Activated T-helper 1 cell treated with anti-CD3 and anti-CD28 coated beads, Interleukin-12 subunit alpha, Interleukin-12 subunit beta, Interleukin-2, Interleukin-4 antibody, amounts not matched to agents 30 ng/mL and 10 ng/mL and 1 ng/mL, durations not matched to agents 14 hours and 24 hours and 36 hours (primary cell): Measurements from ENCODE around the gene SPECC1. TPM values are rescaled to one million over a fixed set of nuclear protein-coding genes. Genes with fewer than 3 reads are reported as not detected.
"Not testable (repeated sequence)": the region's sequence is repeated elsewhere in the genome, so short reads cannot be mapped to it uniquely, and the experiment has no call there.

Source experiments
- DNase-seq: peaks from one replicate; pipeline ENCODE4 v3.0.0; 2021; ENCODE audit warnings: low spot score
- H3K27ac Mint-ChIP-seq: one replicate; pipeline ENCODE4 v1.8.0; 2021; ENCODE audit warnings: mild to moderate bottlenecking, mixed read lengths
- H3K27me3 Mint-ChIP-seq: one replicate; pipeline ENCODE4 v1.8.0; 2022; ENCODE audit warnings: mild to moderate bottlenecking, moderate library complexity, mixed read lengths; ENCODE audit not compliant: insufficient read depth
- H3K36me3 Mint-ChIP-seq: one replicate; pipeline ENCODE4 v1.8.0; 2021; ENCODE audit warnings: low read depth, mixed read lengths
- H3K4me1 Mint-ChIP-seq: one replicate; pipeline ENCODE4 v1.8.0; 2021; ENCODE audit warnings: low read depth, mixed read lengths
- H3K4me3 Mint-ChIP-seq: one replicate; pipeline ENCODE4 v1.8.0; 2021; ENCODE audit warnings: mild to moderate bottlenecking, moderate library complexity, mixed read lengths
- H3K9me3 Mint-ChIP-seq: one replicate; pipeline ENCODE4 v1.8.0; 2021; ENCODE audit warnings: mixed read lengths
- intact Hi-C: fragments of 100-400 bp; cut with micrococcal nuclease; formaldehyde crosslinking; loops from one replicate; pipeline ENCODE4 v1.15.1; 2024
- total RNA-seq: library from RNA; stranded (reverse); gene quantifications from 2 replicates; pipeline ENCODE4 v1.2.3, GENCODE V29; 2022

Gene SPECC1
- total RNA-seq, 1 donor from 2014 or later, result 11.1 TPM

- no peaks in the 10 kb centered on the region for H3K4me1 Mint-ChIP-seq
- no peak overlapping the region for H3K4me3 Mint-ChIP-seq
- H3K36me3 Mint-ChIP-seq, result no peaks in the 10 kb centered on the region
- no peak for DNase-seq
- H3K27ac Mint-ChIP-seq, result no peak overlapping the region
- no peaks in the 10 kb centered on the region for H3K9me3 Mint-ChIP-seq
- intact Hi-C loops, result no loop called here
- H3K27me3 Mint-ChIP-seq, result peaks cover 14% of the 10 kb centered on the region
Measured at GRCh38 chr17:19987897-19988296, 21.3 kb upstream of the SPECC1 start.

DNA sequence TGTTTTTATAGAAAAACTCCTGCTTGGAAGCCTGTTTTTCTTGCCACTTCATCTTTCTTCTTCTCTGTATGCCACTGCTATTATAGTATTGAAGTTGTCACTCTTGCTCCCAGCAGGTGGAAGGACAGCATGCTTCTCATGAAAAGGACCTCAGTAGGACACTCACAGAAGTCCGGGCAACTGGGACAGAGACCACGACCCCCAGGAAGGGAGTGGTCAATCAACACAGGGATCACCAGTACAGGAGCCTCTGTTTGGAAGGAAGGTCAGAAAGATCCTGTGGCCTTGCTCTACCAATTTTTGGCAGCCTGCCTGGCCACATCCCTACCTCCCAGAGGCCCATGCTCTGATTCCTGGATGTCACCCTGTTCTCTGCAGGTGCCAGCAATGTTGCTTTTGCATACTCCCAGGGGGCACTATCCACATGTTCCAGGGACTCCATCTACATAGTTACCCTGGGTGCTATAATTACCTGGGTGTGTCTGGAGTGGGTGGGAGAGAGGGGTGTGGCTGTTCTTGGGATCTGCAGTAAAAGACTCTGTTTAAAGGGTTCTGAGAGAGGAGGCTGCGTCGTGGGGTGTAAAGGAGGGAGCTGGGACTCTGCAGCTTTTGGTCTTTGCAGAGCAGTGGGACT, 17.8 kb upstream of the SPECC1 start:
- Mint-ChIP-seq H3K4me3 (no peak overlapping the region), H3K9me3 (no peaks in the 10 kb centered on the region), H3K27me3 (peaks cover 17% of the 10 kb centered on the region), H3K27ac (no peak overlapping the region), H3K4me1 (no peaks in the 10 kb centered on the region), H3K36me3 (no peaks in the 10 kb centered on the region)
- intact Hi-C loops, result loop anchor here (5.0 kb wide), 1 partner anchor 326 kb away; no protein-coding TSS in a partner anchor
- no peak for DNase-seq

DNA sequence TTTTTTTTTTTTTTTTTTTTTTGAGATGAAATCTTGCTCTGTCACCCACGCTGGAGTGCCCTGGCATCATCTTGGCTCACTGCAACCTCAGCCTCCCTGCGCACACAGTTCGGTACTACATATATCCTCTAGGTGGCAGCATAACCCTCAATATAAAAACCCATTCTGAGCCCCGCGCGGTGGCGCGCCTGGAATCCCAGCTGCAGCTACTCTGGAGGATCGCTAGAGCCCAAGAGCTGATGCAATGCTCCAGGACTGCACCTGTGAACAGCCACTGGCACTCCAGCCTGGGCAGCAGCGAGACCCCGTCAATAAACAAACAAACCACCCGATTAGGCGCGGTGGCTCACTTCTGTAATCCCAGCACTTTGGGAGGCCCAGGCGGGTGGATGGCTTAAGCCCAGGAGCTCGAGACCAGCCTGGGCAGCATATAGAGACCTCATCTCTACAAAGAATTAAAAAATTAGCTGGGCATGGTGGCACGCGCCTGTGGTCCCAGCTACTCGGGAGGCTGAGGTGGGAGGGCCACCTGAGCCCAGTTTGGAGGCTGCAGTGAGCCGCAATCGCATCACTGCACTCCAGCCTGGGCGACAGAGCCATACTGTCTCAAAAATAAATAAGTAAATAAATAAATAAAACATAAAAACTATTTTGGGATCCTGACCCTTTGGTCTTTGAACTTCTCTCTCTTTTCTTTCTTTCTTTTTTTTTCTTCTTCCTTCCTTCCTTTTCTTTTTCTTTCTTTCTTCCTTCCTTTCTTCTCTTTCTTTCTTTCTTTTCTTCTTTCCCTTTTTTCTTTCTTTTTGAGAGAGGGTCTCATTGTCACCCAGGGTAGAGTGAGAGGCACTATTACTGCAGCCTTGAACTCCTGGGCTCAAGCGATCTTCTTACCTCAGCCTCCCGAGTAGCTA, 16.1 kb upstream of the SPECC1 start:
- H3K4me1 Mint-ChIP-seq, result no peaks in the 10 kb centered on the region
- H3K36me3 Mint-ChIP-seq, result no peaks in the 10 kb centered on the region
- H3K9me3 Mint-ChIP-seq, result no peaks in the 10 kb centered on the region
- peak; percentile 64 for DNase-seq
- no peak overlapping the region for H3K4me3 Mint-ChIP-seq
- peaks cover 25% of the 10 kb centered on the region for H3K27me3 Mint-ChIP-seq
- intact Hi-C loops, result loop anchor here (1.0 to 5.0 kb wide), 6 partner anchors 14 to 324 kb away; partner anchors contain the start of gene SPECC1
- no peak overlapping the region for H3K27ac Mint-ChIP-seq

- no peak overlapping the region for H3K27ac Mint-ChIP-seq
- H3K4me3 Mint-ChIP-seq, result no peak overlapping the region
- H3K9me3 Mint-ChIP-seq, result no peaks in the 10 kb centered on the region
- H3K4me1 Mint-ChIP-seq, result no peaks in the 10 kb centered on the region
- intact Hi-C loops, result no loop called here
- no peaks in the 10 kb centered on the region for H3K36me3 Mint-ChIP-seq
- no peak for DNase-seq
- H3K27me3 Mint-ChIP-seq, result peaks cover 18% of the 10 kb centered on the region
Measured at GRCh38 chr17:19996086-19996485, 13.1 kb upstream of the SPECC1 start.

DNA sequence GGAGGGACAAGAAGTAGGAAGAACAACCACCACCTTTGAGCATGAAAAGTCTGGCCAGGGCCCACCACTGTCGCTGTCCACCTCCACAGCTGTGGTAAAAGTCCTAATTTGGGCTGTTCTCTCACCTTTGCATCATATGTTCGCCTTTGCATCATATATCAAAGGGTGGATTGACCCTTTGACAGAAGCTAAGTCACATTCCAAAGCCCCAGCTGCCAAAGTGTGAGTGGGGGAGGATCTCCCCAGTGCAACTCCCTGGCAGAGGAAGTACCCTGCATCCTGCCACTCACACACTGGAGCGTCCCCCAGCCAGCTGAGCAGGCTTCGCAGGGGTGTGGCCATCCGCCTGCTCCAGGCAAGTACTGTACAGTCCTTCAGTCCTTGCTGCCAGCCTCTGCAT, 12.7 kb upstream of the SPECC1 start:
- Mint-ChIP-seq H3K4me1 (no peaks in the 10 kb centered on the region), H3K4me3 (no peak overlapping the region), H3K27me3 (peaks cover 18% of the 10 kb centered on the region), H3K36me3 (no peaks in the 10 kb centered on the region), H3K9me3 (no peaks in the 10 kb centered on the region), H3K27ac (no peak overlapping the region)
- DNase-seq, result no peak
- intact Hi-C loops, result no loop called here

DNA sequence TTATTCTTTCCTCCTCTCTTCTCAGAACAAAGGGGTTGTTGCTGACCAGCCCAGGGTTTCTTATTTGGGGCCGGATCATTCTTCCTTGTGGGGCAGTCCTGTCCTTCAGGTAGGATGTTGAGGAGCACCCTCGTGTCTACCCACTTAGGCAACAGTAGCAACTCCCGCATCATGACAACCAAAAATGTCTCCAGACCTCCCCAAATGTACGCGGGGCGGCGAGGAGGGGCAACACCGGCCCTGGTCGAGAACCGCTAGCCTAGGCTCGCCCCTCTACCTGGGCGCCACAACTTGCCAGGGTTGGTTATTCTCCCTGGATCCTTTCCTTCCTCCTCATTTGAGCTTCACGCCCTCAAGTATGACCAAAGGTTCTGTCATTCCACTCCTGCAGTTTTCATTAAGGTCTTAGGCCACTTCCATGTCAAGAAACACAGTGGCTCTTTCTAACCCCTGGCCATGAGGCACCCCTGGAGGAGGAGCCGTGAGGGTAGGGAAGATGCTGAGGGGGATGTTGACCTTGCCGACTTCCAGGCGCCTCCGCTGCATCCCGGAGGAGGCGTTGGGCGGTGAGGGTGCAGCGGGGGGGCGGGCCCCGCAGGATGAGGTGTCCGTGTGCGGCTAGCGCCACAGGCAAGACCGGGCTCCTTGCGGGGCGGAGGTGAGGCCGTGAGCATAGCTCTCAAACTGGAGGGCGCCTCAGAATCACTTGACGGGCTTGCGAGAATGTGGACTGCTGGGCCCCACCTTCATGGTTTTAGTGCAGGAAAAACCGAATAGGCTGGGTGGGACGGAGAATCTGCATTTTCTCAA, 712 bp upstream of the SPECC1 start:
- H3K27me3 Mint-ChIP-seq, result peaks cover 63% of the 10 kb centered on the region
- no peak overlapping the region for H3K27ac Mint-ChIP-seq
- H3K36me3 Mint-ChIP-seq, result no peaks in the 10 kb centered on the region
- no peaks in the 10 kb centered on the region for H3K9me3 Mint-ChIP-seq
- intact Hi-C loops, result loop anchor here (1.0 kb wide), 2 partner anchors 15 to 31 kb away; partner anchors contain the start of gene AKAP10
- peak overlapping the region; percentile 92 for H3K4me3 Mint-ChIP-seq
- peaks cover 15% of the 10 kb centered on the region for H3K4me1 Mint-ChIP-seq
- DNase-seq, result no peak

GRCh38 chr17:20009052-20009301, 182 bp upstream of the SPECC1 start:
- intact Hi-C loops, result loop anchor here (1.0 kb wide), 2 partner anchors 16 to 32 kb away; partner anchors contain the start of gene AKAP10
- DNase-seq, result no peak
- peaks cover 15% of the 10 kb centered on the region for H3K4me1 Mint-ChIP-seq
- peaks cover 68% of the 10 kb centered on the region for H3K27me3 Mint-ChIP-seq
- H3K4me3 Mint-ChIP-seq, result peak overlapping the region; percentile 92
- no peaks in the 10 kb centered on the region for H3K36me3 Mint-ChIP-seq
- H3K9me3 Mint-ChIP-seq, result no peaks in the 10 kb centered on the region
- peak overlapping the region; percentile 65 for H3K27ac Mint-ChIP-seq

GRCh38 chr17:20010099-20010863, 1.1 kb downstream of the SPECC1 start:
- DNase-seq, result no peak
- peaks cover 71% of the 10 kb centered on the region for H3K27me3 Mint-ChIP-seq
- H3K4me1 Mint-ChIP-seq, result peaks cover 15% of the 10 kb centered on the region
- H3K27ac Mint-ChIP-seq, result no peak overlapping the region
- peak overlapping the region; percentile 82 for H3K4me3 Mint-ChIP-seq
- no peaks in the 10 kb centered on the region for H3K36me3 Mint-ChIP-seq
- intact Hi-C loops, result no loop called here
- H3K9me3 Mint-ChIP-seq, result no peaks in the 10 kb centered on the region

DNA sequence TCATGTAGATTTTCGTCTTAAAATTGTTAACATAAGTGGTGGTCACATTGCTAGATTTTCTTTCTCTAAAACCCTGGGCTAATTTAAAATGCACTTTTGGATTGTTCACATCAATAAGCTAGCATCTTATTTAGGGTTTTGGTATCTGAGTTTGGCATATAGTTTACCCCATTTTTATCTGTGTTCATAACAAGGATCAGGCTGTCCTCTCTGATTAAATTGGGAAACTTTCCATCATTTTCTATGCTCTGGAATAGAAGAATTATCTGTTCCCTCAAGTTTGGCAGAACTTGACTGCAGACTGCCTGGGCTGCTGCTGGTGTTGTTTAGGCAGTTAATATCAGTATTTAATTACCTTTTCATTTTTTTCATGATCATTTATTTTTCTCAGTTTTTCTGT, 1.8 kb downstream of the SPECC1 start:
- H3K4me3 Mint-ChIP-seq, result peak overlapping the region; percentile 82
- peaks cover 65% of the 10 kb centered on the region for H3K27me3 Mint-ChIP-seq
- intact Hi-C loops, result no loop called here
- no peaks in the 10 kb centered on the region for H3K9me3 Mint-ChIP-seq
- DNase-seq, result no peak
- peaks cover 15% of the 10 kb centered on the region for H3K4me1 Mint-ChIP-seq
- H3K27ac Mint-ChIP-seq, result no peak overlapping the region
- H3K36me3 Mint-ChIP-seq, result no peaks in the 10 kb centered on the region

- peaks cover 54% of the 10 kb centered on the region for H3K27me3 Mint-ChIP-seq
- H3K9me3 Mint-ChIP-seq, result no peaks in the 10 kb centered on the region
- intact Hi-C loops, result no loop called here
Measured at GRCh38 chr17:20012017-20012536, 2.9 kb downstream of the SPECC1 start.

GRCh38 chr17:20016475-20016992, 7.4 kb downstream of the SPECC1 start:
- not testable (repeated sequence) for H3K4me3 Mint-ChIP-seq

More at GRCh38 chr17:20012017-20012536, 2.9 kb downstream of the SPECC1 start:
- Mint-ChIP-seq H3K4me1 (peaks cover 15% of the 10 kb centered on the region), H3K4me3 (no peak overlapping the region), H3K27ac (no peak overlapping the region), H3K36me3 (no peaks in the 10 kb centered on the region)
- DNase-seq, result no peak

GRCh38 chr17:20022701-20023100, 13.5 kb downstream of the SPECC1 start:
- Mint-ChIP-seq H3K27me3 (peaks cover 22% of the 10 kb centered on the region), H3K27ac (no peak overlapping the region), H3K9me3 (no peaks in the 10 kb centered on the region), H3K4me3 (no peak overlapping the region), H3K36me3 (no peaks in the 10 kb centered on the region), H3K4me1 (no peaks in the 10 kb centered on the region)
- DNase-seq, result no peak
- intact Hi-C loops, result no loop called here

More at GRCh38 chr17:20016475-20016992, 7.4 kb downstream of the SPECC1 start:
- H3K36me3 Mint-ChIP-seq, DNase-seq, H3K9me3 Mint-ChIP-seq, H3K4me1 Mint-ChIP-seq, intact Hi-C loops, H3K27ac Mint-ChIP-seq: not testable (repeated sequence)
- H3K27me3 Mint-ChIP-seq, result peaks cover 26% of the 10 kb centered on the region
